HEK293 (cell line): ENCODE results near the gene WNT5B.

Source experiments
- BCL11A ChIP-seq: fragments of 450-650 bp; formaldehyde crosslinking; IDR thresholded peaks from 2 replicates; pipeline ENCODE4 v1.5.1; 2016; ENCODE audit warnings: low read depth, missing biosample characterization, missing genetic modification characterization
- MZF1 ChIP-seq: fragments of 450-650 bp; formaldehyde crosslinking; IDR thresholded peaks from 2 replicates; pipeline ENCODE4 v1.5.1; 2017; ENCODE audit warnings: missing biosample characterization, missing genetic modification characterization, borderline replicate concordance
- ZBTB21 ChIP-seq: fragments of 450-650 bp; formaldehyde crosslinking; IDR thresholded peaks from 2 replicates; pipeline ENCODE4 v1.5.1; 2017; ENCODE audit warnings: missing biosample characterization, missing genetic modification characterization
- ZNF138 ChIP-seq: fragments of 450-650 bp; formaldehyde crosslinking; IDR thresholded peaks from 2 replicates; pipeline ENCODE4 v1.5.1; 2016; ENCODE audit warnings: missing biosample characterization, missing genetic modification characterization, borderline replicate concordance
- ZNF521 ChIP-seq: fragments of 450-650 bp; formaldehyde crosslinking; IDR thresholded peaks from 2 replicates; pipeline ENCODE4 v1.5.1; 2017; ENCODE audit warnings: missing biosample characterization, mild to moderate bottlenecking, missing genetic modification characterization
- ZNF561 ChIP-seq: fragments of 450-650 bp; IDR thresholded peaks from 2 replicates; pipeline ENCODE4 v1.5.1; 2018; ENCODE audit warnings: missing biosample characterization, missing genetic modification characterization, borderline replicate concordance
- ZNF777 ChIP-seq: fragments of 450-650 bp; formaldehyde crosslinking; IDR thresholded peaks from 2 replicates; pipeline ENCODE4 v1.5.1; 2017; ENCODE audit warnings: missing biosample characterization, missing genetic modification characterization, borderline replicate concordance

- TF ChIP-seq MZF1 (no peak), BCL11A (no peak), ZNF521 (no peak), ZNF777 (tag by site-specific recombination) (no peak), ZNF138 (no peak), ZNF561 (tag by site-specific recombination) (no peak), ZBTB21 (tag by site-specific recombination) (no peak)
These were observed 9.4 kb upstream of the WNT5B start for GRCh38 chr12:1619587-1619986.
